Kidney (tissue), 14 donors: ENCODE data around the gene LYRM4. TPM values are rescaled to one million over a fixed set of nuclear protein-coding genes. Genes with fewer than 3 reads are reported as not detected.
"Not testable (repeated sequence)": the region's sequence is repeated elsewhere in the genome, so short reads cannot be mapped to it uniquely, and the experiment has no call there.

ENCODE experiments used
- DNase-seq, 5 donors: peaks; one replicate each; pipeline ENCODE4 v3.0.0-alpha.2; 2013 to 2020
- FAIRE-seq: peaks from 2 replicates; lab custom pipeline; 2012; peaks lifted over from hg19 to GRCh38; lab: Jason Lieb, UNC
- H3K27ac ChIP-seq, 2 donors: one replicate each; pipeline ENCODE4 v1.7.0; 2013; ENCODE audit warnings: low read depth in 2 of 2, low read length in 2 of 2, inconsistent platforms in 1 of 2
- H3K27me3 ChIP-seq: one replicate; pipeline ENCODE4 v1.7.1; 2013; ENCODE audit warnings: low read length, inconsistent platforms; ENCODE audit not compliant: control insufficient read depth, insufficient read depth
- H3K36me3 ChIP-seq, 3 donors: one replicate each; pipeline versions ENCODE4 v1.7.0 to v1.7.1; 2013; ENCODE audit warnings: low read length in 3 of 3, control low read depth in 1 of 3, inconsistent platforms in 1 of 3; ENCODE audit not compliant: insufficient read depth in 3 of 3, control insufficient read depth in 2 of 3
- H3K4me1 ChIP-seq, 3 donors: one replicate each; pipeline versions ENCODE4 v1.7.0 to v1.7.1; 2013; ENCODE audit warnings: low read length in 3 of 3, inconsistent platforms in 1 of 3, low read depth in 1 of 3; ENCODE audit not compliant: control insufficient read depth in 2 of 3, insufficient read depth in 2 of 3
- H3K4me3 ChIP-seq, 3 donors: one replicate each; pipeline versions ENCODE4 v1.7.0 to v1.8.1; 2013; ENCODE audit warnings: low read length in 3 of 3, control low read depth in 1 of 3, inconsistent platforms in 1 of 3
- H3K9ac ChIP-seq, 3 donors: one replicate each; pipeline versions ENCODE4 v1.7.0 to v1.7.1; 2013; ENCODE audit warnings: low read length in 3 of 3, control low read depth in 1 of 3, inconsistent platforms in 1 of 3
- H3K9me3 ChIP-seq, 3 donors: one replicate each; pipeline versions ENCODE4 v1.7.0 to v1.7.1; 2013; ENCODE audit warnings: low read length in 3 of 3, control low read depth in 1 of 3, inconsistent platforms in 1 of 3; ENCODE audit not compliant: control insufficient read depth in 2 of 3, insufficient read depth in 1 of 3
- intact Hi-C: fragments of 100-400 bp; cut with DNase I; formaldehyde crosslinking; loops from one replicate; pipeline ENCODE4 v1.11.1; 2022
- polyA plus RNA-seq: library from polyadenylated mRNA; stranded (reverse); fragments of 350-450 nt; fragmentation: Illumina TruSeq; extraction: RNeasy Lipid Tissue Mini Kit (QIAGEN cat#74804); gene quantifications from one replicate; pipeline ENCODE4 v1.2.3, GENCODE V29; 2014; ENCODE audit warnings: low read depth, low replicate concordance; ENCODE audit not compliant: insufficient read depth
- total RNA-seq: library from RNA; stranded (reverse); fragmentation: NEBNext Ultra II Directional; extraction: Animal tissue kit (Norgen Biotek cat#: 25700); gene quantifications from one replicate; pipeline ENCODE4 v1.2.1, GENCODE V29; 2021
- TF ChIP-seq, protein P1 (sequence below): IDR thresholded peaks from 3 replicates; pipeline ENCODE4 v1.5.1; 2012; ENCODE audit warnings: mild to moderate bottlenecking, moderate library complexity, borderline replicate concordance; ENCODE audit not compliant: insufficient read depth; ENCODE audit errors: extremely low read depth
- donor health status: control.
- donor health status: control.
- donor health status: control.
- donor health status: control.
- donor health status: control.
- donor health status: DM: yes; HTN: yes; CAD: no.
- donor health status: Normal renal cell carcinoma (clear cell type).

Gene LYRM4
- total and polyA plus RNA-seq, 2 donors from 2014 or later: 21.3 to 31.8 TPM

DNA sequence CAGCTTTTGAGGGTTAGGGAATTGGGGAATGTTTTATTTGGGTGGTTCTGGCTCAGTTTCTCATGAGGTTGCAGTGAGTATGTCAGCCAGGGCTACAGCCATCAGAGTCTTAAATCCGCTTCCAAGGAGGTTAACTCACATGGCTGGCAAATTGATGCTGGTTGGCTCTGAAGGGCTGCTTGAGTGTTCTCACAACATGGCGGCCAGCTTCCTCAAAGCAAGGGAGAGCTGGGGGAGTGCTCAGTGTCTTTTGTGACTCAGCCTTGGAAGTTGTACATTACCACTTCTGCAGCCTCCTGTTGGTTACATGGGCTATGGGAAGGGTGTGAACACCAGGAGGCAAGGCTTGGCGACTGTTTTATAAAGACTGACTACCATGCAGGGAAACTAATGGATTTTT lies 193.4 kb downstream of the LYRM4 start:
- Histone ChIP-seq H3K27ac (no peak overlapping the region), H3K4me1 (no peaks in the 10 kb centered on the region), H3K9ac (no peak overlapping the region), H3K9me3 (no peaks in the 10 kb centered on the region), H3K36me3 (no peaks in the 10 kb centered on the region), H3K27me3 (no peaks in the 10 kb centered on the region), H3K4me3 (no peak overlapping the region)
- DNase-seq: no peak
- FAIRE-seq: no peak
- intact Hi-C loops: no loop called here
- TF ChIP-seq, protein P1, sequence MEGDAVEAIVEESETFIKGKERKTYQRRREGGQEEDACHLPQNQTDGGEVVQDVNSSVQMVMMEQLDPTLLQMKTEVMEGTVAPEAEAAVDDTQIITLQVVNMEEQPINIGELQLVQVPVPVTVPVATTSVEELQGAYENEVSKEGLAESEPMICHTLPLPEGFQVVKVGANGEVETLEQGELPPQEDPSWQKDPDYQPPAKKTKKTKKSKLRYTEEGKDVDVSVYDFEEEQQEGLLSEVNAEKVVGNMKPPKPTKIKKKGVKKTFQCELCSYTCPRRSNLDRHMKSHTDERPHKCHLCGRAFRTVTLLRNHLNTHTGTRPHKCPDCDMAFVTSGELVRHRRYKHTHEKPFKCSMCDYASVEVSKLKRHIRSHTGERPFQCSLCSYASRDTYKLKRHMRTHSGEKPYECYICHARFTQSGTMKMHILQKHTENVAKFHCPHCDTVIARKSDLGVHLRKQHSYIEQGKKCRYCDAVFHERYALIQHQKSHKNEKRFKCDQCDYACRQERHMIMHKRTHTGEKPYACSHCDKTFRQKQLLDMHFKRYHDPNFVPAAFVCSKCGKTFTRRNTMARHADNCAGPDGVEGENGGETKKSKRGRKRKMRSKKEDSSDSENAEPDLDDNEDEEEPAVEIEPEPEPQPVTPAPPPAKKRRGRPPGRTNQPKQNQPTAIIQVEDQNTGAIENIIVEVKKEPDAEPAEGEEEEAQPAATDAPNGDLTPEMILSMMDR: no peak

GRCh38 chr6:5066456-5067093 lies 194.2 kb downstream of the LYRM4 start:
- intact Hi-C loops: no loop called here
- FAIRE-seq (no peak), DNase-seq (no peak)
- no peak overlapping the region for H3K9ac ChIP-seq
- no peaks in the 10 kb centered on the region for H3K4me1 ChIP-seq
- no peaks in the 10 kb centered on the region for H3K36me3 ChIP-seq
- no peak overlapping the region for H3K4me3 ChIP-seq
- TF ChIP-seq, protein P1: no peak
- no peaks in the 10 kb centered on the region for H3K9me3 ChIP-seq
- no peaks in the 10 kb centered on the region for H3K27me3 ChIP-seq
- no peak overlapping the region for H3K27ac ChIP-seq

DNA sequence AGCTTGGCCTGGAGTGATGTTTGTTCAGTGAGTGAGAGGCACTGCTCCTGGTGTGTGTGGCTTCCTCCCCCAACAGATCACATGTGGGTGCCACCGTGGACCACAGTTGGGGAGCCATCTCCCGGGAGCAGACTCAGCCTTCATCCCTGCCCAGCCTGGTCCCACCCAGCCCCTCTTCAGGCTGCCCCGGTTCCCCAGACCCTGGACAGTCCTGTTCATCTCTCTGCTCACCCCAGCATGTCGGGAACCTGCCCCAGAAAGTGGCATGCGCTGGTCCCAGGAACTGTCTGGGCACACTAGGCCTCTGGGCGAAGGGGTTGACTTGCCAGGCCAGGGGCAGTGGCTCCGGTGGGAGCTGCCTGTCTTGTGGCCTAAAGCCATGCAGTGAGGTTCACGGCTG lies 197.1 kb downstream of the LYRM4 start:
- no peak overlapping the region for H3K9ac ChIP-seq
- H3K4me3 ChIP-seq: no peak overlapping the region
- DNase-seq: no peak
- H3K36me3 ChIP-seq: no peaks in the 10 kb centered on the region
- H3K27me3 ChIP-seq: no peaks in the 10 kb centered on the region
- no peak overlapping the region for H3K27ac ChIP-seq
- intact Hi-C loops: no loop called here
- no peaks in the 10 kb centered on the region for H3K9me3 ChIP-seq
- FAIRE-seq: no peak
- H3K4me1 ChIP-seq: no peaks in the 10 kb centered on the region
- TF ChIP-seq, protein P1: no peak

DNA sequence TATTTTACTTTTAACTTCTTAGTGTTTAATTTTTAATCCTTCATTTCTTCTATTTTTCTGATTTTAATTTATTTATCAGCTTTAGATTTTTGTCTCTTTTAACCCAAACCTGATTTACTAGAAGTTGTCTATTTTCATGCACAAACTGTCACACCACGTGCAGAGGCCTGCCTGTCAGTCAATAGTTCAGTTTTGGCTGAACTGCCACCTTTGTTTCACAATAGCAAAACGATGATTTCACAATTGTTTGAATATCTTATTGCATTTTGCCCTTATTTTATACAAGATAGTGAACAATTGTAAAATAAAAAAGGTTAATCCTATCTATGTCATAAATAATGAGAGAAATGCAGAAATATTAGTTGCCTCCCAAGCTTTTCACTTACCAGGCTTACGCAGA lies 199.6 kb downstream of the LYRM4 start:
- no peak overlapping the region for H3K27ac ChIP-seq
- no peak for DNase-seq
- no peaks in the 10 kb centered on the region for H3K4me1 ChIP-seq
- TF ChIP-seq, protein P1: no peak
- FAIRE-seq: no peak
- no peaks in the 10 kb centered on the region for H3K9me3 ChIP-seq
- H3K9ac ChIP-seq: no peak overlapping the region
- no peaks in the 10 kb centered on the region for H3K27me3 ChIP-seq
- no peaks in the 10 kb centered on the region for H3K36me3 ChIP-seq
- intact Hi-C loops: no loop called here
- no peak overlapping the region for H3K4me3 ChIP-seq

- intact Hi-C loops, H3K9ac ChIP-seq, H3K27ac ChIP-seq, H3K4me3 ChIP-seq, H3K36me3 ChIP-seq, H3K4me1 ChIP-seq, H3K27me3 ChIP-seq, DNase-seq, FAIRE-seq, H3K9me3 ChIP-seq: not testable (repeated sequence)
Observed at GRCh38 chr6:5060439-5060838, 200.3 kb downstream of the LYRM4 start.
